Measurements from ENCODE around the gene CD36. TPM values are rescaled to one million over a fixed set of nuclear protein-coding genes. Genes with fewer than 3 reads are reported as not detected.

Gene CD36
- total RNA-seq, 3 donors from 2014 or later: 240 to 2,026 (median 919) TPM

DNA sequence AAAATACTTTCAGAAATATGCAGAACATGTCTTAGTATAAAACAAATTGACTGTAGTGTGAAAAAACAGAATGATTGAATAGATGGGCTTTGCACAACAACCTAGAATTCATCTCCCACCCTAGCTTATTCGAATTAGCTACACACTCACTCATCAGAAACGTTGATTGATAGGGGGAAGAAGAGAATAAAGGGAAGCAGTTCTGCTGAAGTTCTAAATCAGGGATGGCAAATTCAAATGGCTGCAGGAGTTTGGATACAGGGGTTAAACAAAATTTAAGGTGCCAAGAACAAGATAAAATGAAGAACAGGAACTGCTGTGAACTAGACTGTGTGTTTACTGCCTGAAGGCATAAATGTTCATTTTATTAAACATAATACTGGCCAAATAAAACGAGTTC lies 9.0 kb downstream of the CD36 start:
- no peak for DNase-seq (ENCODE audit: low spot score in 2 of 2)
- TF ChIP-seq POLR2AphosphoS5 (IDR thresholded peaks at IDR 0.05): no peak
- no peak for TF ChIP-seq CTCF (IDR thresholded peaks at IDR 0.05)
- TF ChIP-seq POLR2A (IDR thresholded peaks at IDR 0.05): no peak
- Histone ChIP-seq H3K36me3 (no peaks in the 10 kb centered on the region), H3K4me3 (no peak overlapping the region), H3K4me1 (no peaks in the 10 kb centered on the region), H3K27me3 (no peaks in the 10 kb centered on the region), H3K27ac (no peak overlapping the region), H3K9me3 (no peaks in the 10 kb centered on the region)
- intact Hi-C loops (cut with DNase I; ENCODE audit: low total_unique reads): no loop called here

- Histone ChIP-seq H3K9me3 (no peaks in the 10 kb centered on the region), H3K4me3 (no peak overlapping the region), H3K4me1 (no peaks in the 10 kb centered on the region), H3K27me3 (no peaks in the 10 kb centered on the region), H3K27ac (no peak overlapping the region), H3K36me3 (no peaks in the 10 kb centered on the region)
- intact Hi-C loops (cut with DNase I; ENCODE audit: low total_unique reads): no loop called here
- no peak for DNase-seq (ENCODE audit: low spot score in 2 of 2)
- TF ChIP-seq POLR2AphosphoS5 (IDR thresholded peaks at IDR 0.05) (no peak), CTCF (IDR thresholded peaks at IDR 0.05) (no peak), POLR2A (IDR thresholded peaks at IDR 0.05) (no peak)
These were observed 9.7 kb downstream of the CD36 start for GRCh38 chr7:80648031-80648600.

DNA sequence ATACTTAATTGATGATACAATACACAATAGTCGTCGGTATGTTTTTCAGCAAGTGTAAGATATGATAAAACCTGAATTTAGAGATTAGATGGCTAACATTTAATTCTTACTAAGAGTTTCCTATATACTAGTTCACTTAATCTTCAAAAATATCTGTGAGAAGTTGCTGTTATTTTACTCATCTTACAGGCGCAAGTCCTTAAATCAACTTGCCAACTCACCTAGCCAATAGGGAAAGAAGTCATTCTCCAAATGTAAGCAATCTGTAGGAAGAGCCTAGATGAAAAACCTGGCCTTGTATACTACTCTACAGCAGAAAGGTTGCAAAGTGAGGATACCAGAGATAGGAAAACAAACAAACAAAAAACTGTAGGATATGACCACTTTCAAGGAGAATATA lies 10.6 kb downstream of the CD36 start:
- intact Hi-C loops (cut with DNase I; ENCODE audit: low total_unique reads): no loop called here
- Histone ChIP-seq H3K27me3 (no peaks in the 10 kb centered on the region), H3K36me3 (no peaks in the 10 kb centered on the region), H3K4me1 (no peaks in the 10 kb centered on the region), H3K27ac (no peak overlapping the region), H3K4me3 (no peak overlapping the region), H3K9me3 (no peaks in the 10 kb centered on the region)
- no peak for DNase-seq (ENCODE audit: low spot score in 2 of 2)
- no peak for TF ChIP-seq POLR2A (IDR thresholded peaks at IDR 0.05)
- no peak for TF ChIP-seq CTCF (IDR thresholded peaks at IDR 0.05)
- no peak for TF ChIP-seq POLR2AphosphoS5 (IDR thresholded peaks at IDR 0.05)

DNA sequence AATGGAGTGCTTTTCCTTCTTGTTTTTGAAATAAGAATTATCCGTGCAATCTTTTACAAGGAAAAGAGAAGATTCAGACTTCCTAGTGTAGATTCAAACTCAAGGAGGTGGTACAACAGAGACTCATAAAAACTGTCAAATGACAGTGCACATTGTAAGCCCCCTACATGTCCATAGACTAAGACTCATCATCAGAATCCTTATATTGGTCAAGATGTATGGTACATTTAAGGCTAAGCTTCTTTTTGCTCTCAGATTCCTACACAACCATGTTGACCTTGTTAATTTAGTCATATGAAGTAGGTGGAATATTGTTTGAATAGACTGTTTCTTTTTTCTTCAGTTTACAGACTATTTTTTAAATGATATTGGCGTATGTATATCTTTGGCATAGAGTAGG lies 11.6 kb downstream of the CD36 start:
- TF ChIP-seq POLR2A (IDR thresholded peaks at IDR 0.05): no peak
- no peak for TF ChIP-seq CTCF (IDR thresholded peaks at IDR 0.05)
- TF ChIP-seq POLR2AphosphoS5 (IDR thresholded peaks at IDR 0.05): no peak
- Histone ChIP-seq H3K4me3 (no peak overlapping the region), H3K9me3 (no peaks in the 10 kb centered on the region), H3K36me3 (no peaks in the 10 kb centered on the region), H3K4me1 (no peaks in the 10 kb centered on the region), H3K27ac (no peak overlapping the region), H3K27me3 (no peaks in the 10 kb centered on the region)
- intact Hi-C loops (cut with DNase I; ENCODE audit: low total_unique reads): no loop called here
- no peak for DNase-seq (ENCODE audit: low spot score in 2 of 2)

GRCh38 chr7:80651471-80651870 lies 13.0 kb downstream of the CD36 start:
- TF ChIP-seq CTCF (IDR thresholded peaks at IDR 0.05) (no peak), POLR2A (IDR thresholded peaks at IDR 0.05) (no peak), POLR2AphosphoS5 (IDR thresholded peaks at IDR 0.05) (no peak)
- H3K9me3 ChIP-seq: no peaks in the 10 kb centered on the region
- intact Hi-C loops (cut with DNase I; ENCODE audit: low total_unique reads): no loop called here
- H3K27ac ChIP-seq: no peak overlapping the region
- no peak for DNase-seq (ENCODE audit: low spot score in 2 of 2)
- no peak overlapping the region for H3K4me3 ChIP-seq
- no peaks in the 10 kb centered on the region for H3K4me1 ChIP-seq
- no peaks in the 10 kb centered on the region for H3K27me3 ChIP-seq
- no peaks in the 10 kb centered on the region for H3K36me3 ChIP-seq

Measured in breast epithelium (tissue), 4 donors.